WTC11 (cell line): ENCODE measurements around the gene PIP4K2A. TPM values are rescaled to one million over a fixed set of nuclear protein-coding genes. Genes with fewer than 3 reads are reported as not detected.

Source experiments
- ATAC-seq: fragments of 200-7000 bp; cut with Tn5 transposase; 2 replicates; pipeline ENCODE4 v1.10.0; 2021; ENCODE audit warnings: mild to moderate bottlenecking, moderate library complexity
- CTCF ChIA-PET: fragments of 300-600 bp; sonication (Branson Sonifier 250); formaldehyde crosslinking; loops from one replicate; lab custom pipeline; 2021; ENCODE audit warnings: antibody characterized with exemption; lab: Charles Lee
- POLR2A ChIA-PET: fragments of 350-600 bp; sonication (Branson Sonifier 250); formaldehyde crosslinking; loops from one replicate; lab custom pipeline; 2021; ENCODE audit warnings: antibody characterized with exemption; lab: Charles Lee
- DNase-seq: peaks from one replicate; pipeline ENCODE4 v3.0.0; 2021; ENCODE audit warnings: low spot score
- H3K27ac Mint-ChIP-seq: 2 replicates; pipeline ENCODE4 v1.8.0; 2021; ENCODE audit warnings: mixed read lengths
- H3K27me3 Mint-ChIP-seq: 2 replicates; pipeline ENCODE4 v1.8.0; 2021; ENCODE audit warnings: low read depth, mild to moderate bottlenecking, moderate library complexity, mixed read lengths
- H3K36me3 Mint-ChIP-seq: 2 replicates; pipeline ENCODE4 v1.8.0; 2021; ENCODE audit warnings: mixed read lengths
- H3K4me1 Mint-ChIP-seq: 2 replicates; pipeline ENCODE4 v1.8.0; 2022; ENCODE audit warnings: mixed read lengths
- H3K4me3 Mint-ChIP-seq: 2 replicates; pipeline ENCODE4 v1.8.0; 2021; ENCODE audit warnings: mild to moderate bottlenecking, moderate library complexity, mixed read lengths
- H3K9me3 Mint-ChIP-seq: 2 replicates; pipeline ENCODE4 v1.8.0; 2021; ENCODE audit warnings: mixed read lengths
- ARID4B ChIP-seq: sonication (generic); formaldehyde crosslinking; IDR thresholded peaks from 2 replicates; pipeline ENCODE4 v1.8.0; 2023; ENCODE audit warnings: missing genetic modification reagents, mild to moderate bottlenecking, borderline replicate concordance
- CREM ChIP-seq: sonication (generic); formaldehyde crosslinking; IDR thresholded peaks from 2 replicates; pipeline ENCODE4 v1.8.1; 2022; ENCODE audit warnings: mild to moderate bottlenecking, missing genetic modification reagents, moderate library complexity
- FOXK1 ChIP-seq: sonication (generic); formaldehyde crosslinking; IDR thresholded peaks from 2 replicates; pipeline ENCODE4 v1.8.0; 2022; ENCODE audit warnings: mild to moderate bottlenecking, moderate library complexity, missing genetic modification reagents
- FOXP1 ChIP-seq: sonication (generic); formaldehyde crosslinking; IDR thresholded peaks from 2 replicates; pipeline ENCODE4 v1.8.0; 2022; ENCODE audit warnings: missing genetic modification reagents, mild to moderate bottlenecking, moderate library complexity, borderline replicate concordance
- HMGXB4 ChIP-seq: sonication (generic); formaldehyde crosslinking; IDR thresholded peaks from 2 replicates; pipeline ENCODE4 v1.8.1; 2023; ENCODE audit warnings: mild to moderate bottlenecking, moderate library complexity, missing genetic modification reagents
- KAT7 ChIP-seq: sonication (generic); formaldehyde crosslinking; IDR thresholded peaks from 2 replicates; pipeline ENCODE4 v1.8.1; 2023; ENCODE audit warnings: missing genetic modification reagents, mild to moderate bottlenecking, borderline replicate concordance
- MXD4 ChIP-seq: fragments of 250-450 bp; sonication (Bioruptor Pico); IDR thresholded peaks from 2 replicates; pipeline ENCODE4 v1.8.0; 2021; ENCODE audit warnings: mild to moderate bottlenecking, moderate library complexity, borderline replicate concordance
- OVOL2 ChIP-seq: fragments of 250-450 bp; sonication (Bioruptor Pico); IDR thresholded peaks from 2 replicates; pipeline ENCODE4 v1.9.0; 2021; ENCODE audit warnings: mild to moderate bottlenecking, borderline replicate concordance
- PRDM15 ChIP-seq: sonication (generic); formaldehyde crosslinking; IDR thresholded peaks from 2 replicates; pipeline ENCODE4 v1.8.0; 2022; ENCODE audit warnings: missing genetic modification reagents
- PRRX2 ChIP-seq: fragments of 250-450 bp; sonication (Bioruptor Pico); IDR thresholded peaks from 2 replicates; pipeline ENCODE4 v1.8.0; 2021; ENCODE audit warnings: mild to moderate bottlenecking
- total RNA-seq: library from RNA; stranded (reverse); gene quantifications from 3 replicates; pipeline ENCODE4 v1.2.3, GENCODE V29; 2021

PIP4K2A gene
- total RNA-seq, 1 experiment from 2014 or later: 47.5 TPM

DNA sequence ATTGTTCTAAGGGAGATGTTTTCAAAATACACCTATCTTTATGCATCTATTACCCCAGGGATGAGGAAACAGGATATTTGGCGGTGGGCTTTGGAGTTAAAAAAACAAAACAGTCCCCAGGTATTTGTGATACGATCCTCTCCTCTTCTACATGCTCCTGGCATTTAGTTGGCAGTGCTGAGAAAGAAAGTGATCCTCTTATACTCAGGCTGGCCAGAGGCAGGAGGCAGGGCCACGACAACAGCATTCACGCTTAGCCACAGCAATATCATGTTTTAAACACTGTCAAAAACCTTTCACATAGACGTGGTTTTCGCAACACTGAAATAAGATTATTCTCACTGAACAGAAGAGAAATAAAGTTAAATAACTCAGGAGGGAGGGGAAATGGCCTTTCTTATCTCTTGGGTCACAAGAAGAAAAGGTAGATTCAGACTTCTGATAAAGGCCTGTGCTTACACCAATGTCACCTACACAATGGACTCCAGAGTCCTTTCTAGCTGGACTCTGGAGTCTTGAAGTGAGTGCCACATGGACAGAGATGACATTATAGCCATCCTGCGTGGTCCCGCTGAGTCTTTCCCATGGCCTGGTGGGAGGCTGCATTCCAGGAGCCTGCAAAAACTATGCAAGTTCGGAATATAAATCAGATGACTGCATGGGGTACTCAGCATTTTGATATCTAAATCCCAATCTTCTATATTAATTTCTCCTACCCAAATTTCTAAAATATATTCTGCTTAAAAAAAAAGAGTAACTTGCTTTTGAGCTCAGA lies 88.7 kb downstream of the PIP4K2A start (continued):
- TF ChIP-seq KAT7 (CRISPR knock-in tag): no peak

- no peaks in the 10 kb centered on the region for H3K27me3 Mint-ChIP-seq
- no peaks in the 10 kb centered on the region for H3K9me3 Mint-ChIP-seq
- ChIA-PET CTCF (no interaction called here), POLR2A (no interaction called here)
- peak overlapping the region; percentile 94 for H3K27ac Mint-ChIP-seq
- TF ChIP-seq ARID4B (CRISPR knock-in tag) (no peak), PRRX2 (CRISPR knock-in tag) (no peak), FOXK1 (CRISPR knock-in tag) (no peak), HMGXB4 (CRISPR knock-in tag) (no peak), FOXP1 (no peak), CREM (no peak), PRDM15 (CRISPR knock-in tag) (no peak), MXD4 (CRISPR knock-in tag) (no peak)
- ATAC-seq (peak; percentile 40), DNase-seq (no peak)
- H3K4me3 Mint-ChIP-seq: no peak overlapping the region
- H3K36me3 Mint-ChIP-seq: no peaks in the 10 kb centered on the region
- H3K4me1 Mint-ChIP-seq: peaks cover 88% of the 10 kb centered on the region
Measured at GRCh38 chr10:22624287-22624738, 90.1 kb downstream of the PIP4K2A start.

DNA sequence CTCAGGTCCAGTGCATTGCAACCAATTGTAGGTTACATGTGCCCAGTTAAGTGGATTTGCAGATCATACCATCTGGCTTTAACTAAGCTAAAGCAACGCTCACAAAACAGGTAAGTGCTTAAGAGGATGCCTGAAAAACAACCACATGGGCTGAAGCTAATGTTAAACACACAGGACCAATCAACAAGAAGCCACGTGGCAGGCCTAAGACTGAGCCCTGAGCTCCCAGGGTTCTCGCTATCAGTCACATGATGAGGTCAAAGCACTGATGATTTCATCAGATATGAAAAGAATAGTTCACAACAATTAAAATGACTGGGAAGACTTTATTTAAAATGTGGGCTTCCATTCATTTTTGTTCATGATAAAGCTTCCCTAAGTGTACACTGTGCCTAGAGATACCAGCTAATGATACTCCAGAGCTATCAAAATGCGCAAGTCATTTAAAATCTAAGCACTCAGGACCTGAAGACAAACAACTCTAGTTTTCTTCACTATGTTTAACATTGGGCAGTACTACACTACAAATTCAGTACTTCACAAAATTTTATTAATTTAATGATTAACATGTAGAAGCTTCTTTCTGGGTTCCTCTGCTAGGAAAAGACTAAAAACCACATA lies 90.6 kb downstream of the PIP4K2A start:
- no peaks in the 10 kb centered on the region for H3K36me3 Mint-ChIP-seq
- H3K9me3 Mint-ChIP-seq: no peaks in the 10 kb centered on the region
- H3K27ac Mint-ChIP-seq: peak overlapping the region; percentile 94
- peak; percentile 13 for ATAC-seq
- no peak for DNase-seq
- no peak overlapping the region for H3K4me3 Mint-ChIP-seq
- no peaks in the 10 kb centered on the region for H3K27me3 Mint-ChIP-seq
- ChIA-PET POLR2A (no interaction called here), CTCF (interaction anchor here (1.1 kb wide), 2 partner anchors 13 to 18 kb away, joined by 3 to 4 read pairs; no protein-coding TSS in a partner anchor)
- TF ChIP-seq OVOL2: no peak
- TF ChIP-seq, all 79 proteins: peak for 0
- peaks cover 88% of the 10 kb centered on the region for H3K4me1 Mint-ChIP-seq
